ENCODE results near the gene MAPK8. TPM values are rescaled to one million over a fixed set of nuclear protein-coding genes. Genes with fewer than 3 reads are reported as not detected.

MAPK8 gene
- total RNA-seq, 1 donor from 2014 or later, result 47.4 TPM

GRCh38 chr10:48353246-48353645 lies 46.8 kb downstream of the MAPK8 start:
- H3K4me3 ChIP-seq (ENCODE audit: insufficient read depth, low read depth, low read length), result no peak overlapping the region
- H3K79me2 ChIP-seq (ENCODE audit: insufficient read depth, low read length), result peaks cover 59% of the 10 kb centered on the region
- H3K27me3 Mint-ChIP-seq (ENCODE audit: low read depth, unreplicated experiment), result no peaks in the 10 kb centered on the region
- TF ChIP-seq, protein P1, sequence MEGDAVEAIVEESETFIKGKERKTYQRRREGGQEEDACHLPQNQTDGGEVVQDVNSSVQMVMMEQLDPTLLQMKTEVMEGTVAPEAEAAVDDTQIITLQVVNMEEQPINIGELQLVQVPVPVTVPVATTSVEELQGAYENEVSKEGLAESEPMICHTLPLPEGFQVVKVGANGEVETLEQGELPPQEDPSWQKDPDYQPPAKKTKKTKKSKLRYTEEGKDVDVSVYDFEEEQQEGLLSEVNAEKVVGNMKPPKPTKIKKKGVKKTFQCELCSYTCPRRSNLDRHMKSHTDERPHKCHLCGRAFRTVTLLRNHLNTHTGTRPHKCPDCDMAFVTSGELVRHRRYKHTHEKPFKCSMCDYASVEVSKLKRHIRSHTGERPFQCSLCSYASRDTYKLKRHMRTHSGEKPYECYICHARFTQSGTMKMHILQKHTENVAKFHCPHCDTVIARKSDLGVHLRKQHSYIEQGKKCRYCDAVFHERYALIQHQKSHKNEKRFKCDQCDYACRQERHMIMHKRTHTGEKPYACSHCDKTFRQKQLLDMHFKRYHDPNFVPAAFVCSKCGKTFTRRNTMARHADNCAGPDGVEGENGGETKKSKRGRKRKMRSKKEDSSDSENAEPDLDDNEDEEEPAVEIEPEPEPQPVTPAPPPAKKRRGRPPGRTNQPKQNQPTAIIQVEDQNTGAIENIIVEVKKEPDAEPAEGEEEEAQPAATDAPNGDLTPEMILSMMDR (IDR thresholded peaks at IDR 0.05; ENCODE audit: insufficient read depth, low read depth, low read length), result no peak
- no peak for TF ChIP-seq EZH2 (IDR thresholded peaks at IDR 0.05; ENCODE audit: insufficient read depth, low read length)
- no peak overlapping the region for H3K27ac Mint-ChIP-seq (ENCODE audit: unreplicated experiment)
- no peaks in the 10 kb centered on the region for H3K27me3 ChIP-seq (ENCODE audit: insufficient read depth, low read length)
- H3K9me3 Mint-ChIP-seq (ENCODE audit: unreplicated experiment), result peaks cover 11% of the 10 kb centered on the region
- no peaks in the 10 kb centered on the region for H3K4me1 Mint-ChIP-seq (ENCODE audit: low read depth, unreplicated experiment)
- H3K4me2 ChIP-seq (ENCODE audit: low read length), result no peak overlapping the region
- no peaks in the 10 kb centered on the region for H3K36me3 ChIP-seq (ENCODE audit: insufficient read depth, low read length)
- H2AFZ ChIP-seq (ENCODE audit: low read depth, low read length), result no peak overlapping the region
- no peaks in the 10 kb centered on the region for H3K4me1 ChIP-seq (ENCODE audit: insufficient read depth, low read length)
- peaks cover 44% of the 10 kb centered on the region for H4K20me1 ChIP-seq (ENCODE audit: insufficient read depth, low read length)
- FAIRE-seq (no peak), DNase-seq (ENCODE audit: low read depth) (no peak)
- no peak overlapping the region for H3K27ac ChIP-seq (ENCODE audit: low read depth, low read length)
- no peak overlapping the region for H3K9ac ChIP-seq (ENCODE audit: low read length)
- no peak overlapping the region for H3K4me3 Mint-ChIP-seq (ENCODE audit: unreplicated experiment)
- peaks cover 1% of the 10 kb centered on the region for H3K36me3 Mint-ChIP-seq (ENCODE audit: low read depth, unreplicated experiment)
- H3K9me3 ChIP-seq (ENCODE audit: insufficient read depth, low read depth, low read length), result no peaks in the 10 kb centered on the region

GRCh38 chr10:48357631-48358030 lies 51.2 kb downstream of the MAPK8 start:
- H3K9me3 Mint-ChIP-seq (ENCODE audit: unreplicated experiment), result no peaks in the 10 kb centered on the region
- H3K4me1 ChIP-seq (ENCODE audit: insufficient read depth, low read length), result no peaks in the 10 kb centered on the region
- H3K27ac Mint-ChIP-seq (ENCODE audit: unreplicated experiment), result no peak overlapping the region
- peaks cover 88% of the 10 kb centered on the region for H3K79me2 ChIP-seq (ENCODE audit: insufficient read depth, low read length)
- H3K4me3 ChIP-seq (ENCODE audit: insufficient read depth, low read depth, low read length), result no peak overlapping the region
- FAIRE-seq (no peak), DNase-seq (ENCODE audit: low read depth) (no peak)
- no peak for TF ChIP-seq EZH2 (IDR thresholded peaks at IDR 0.05; ENCODE audit: insufficient read depth, low read length)
- TF ChIP-seq, protein P1 (IDR thresholded peaks at IDR 0.05; ENCODE audit: insufficient read depth, low read depth, low read length), result no peak
- H3K36me3 ChIP-seq (ENCODE audit: insufficient read depth, low read length), result no peaks in the 10 kb centered on the region
- no peak overlapping the region for H3K4me2 ChIP-seq (ENCODE audit: low read length)
- H3K9me3 ChIP-seq (ENCODE audit: insufficient read depth, low read depth, low read length), result no peaks in the 10 kb centered on the region
- H3K4me3 Mint-ChIP-seq (ENCODE audit: unreplicated experiment), result no peak overlapping the region
- H3K9ac ChIP-seq (ENCODE audit: low read length), result no peak overlapping the region
- H3K27ac ChIP-seq (ENCODE audit: low read depth, low read length), result no peak overlapping the region
- H3K27me3 ChIP-seq (ENCODE audit: insufficient read depth, low read length), result no peaks in the 10 kb centered on the region
- no peak overlapping the region for H2AFZ ChIP-seq (ENCODE audit: low read depth, low read length)
- H3K4me1 Mint-ChIP-seq (ENCODE audit: low read depth, unreplicated experiment), result peaks cover 2% of the 10 kb centered on the region
- peaks cover 78% of the 10 kb centered on the region for H4K20me1 ChIP-seq (ENCODE audit: insufficient read depth, low read length)
- peaks cover 2% of the 10 kb centered on the region for H3K36me3 Mint-ChIP-seq (ENCODE audit: low read depth, unreplicated experiment)
- H3K27me3 Mint-ChIP-seq (ENCODE audit: low read depth, unreplicated experiment), result no peaks in the 10 kb centered on the region

- FAIRE-seq (no peak), DNase-seq (ENCODE audit: low read depth) (no peak)
- TF ChIP-seq, protein P1 (IDR thresholded peaks at IDR 0.05; ENCODE audit: insufficient read depth, low read depth, low read length), result no peak
- no peak for TF ChIP-seq EZH2 (IDR thresholded peaks at IDR 0.05; ENCODE audit: insufficient read depth, low read length)
- peaks cover 2% of the 10 kb centered on the region for H3K36me3 Mint-ChIP-seq (ENCODE audit: low read depth, unreplicated experiment)
- Histone ChIP-seq H3K9me3 (ENCODE audit: insufficient read depth, low read depth, low read length) (no peaks in the 10 kb centered on the region), H3K4me2 (ENCODE audit: low read length) (no peak overlapping the region), H4K20me1 (ENCODE audit: insufficient read depth, low read length) (peaks cover 76% of the 10 kb centered on the region), H2AFZ (ENCODE audit: low read depth, low read length) (no peak overlapping the region), H3K4me3 (ENCODE audit: insufficient read depth, low read depth, low read length) (no peak overlapping the region), H3K36me3 (ENCODE audit: insufficient read depth, low read length) (no peaks in the 10 kb centered on the region), H3K9ac (ENCODE audit: low read length) (no peak overlapping the region), H3K27me3 (ENCODE audit: insufficient read depth, low read length) (no peaks in the 10 kb centered on the region), H3K27ac (ENCODE audit: low read depth, low read length) (no peak overlapping the region), H3K79me2 (ENCODE audit: insufficient read depth, low read length) (peaks cover 87% of the 10 kb centered on the region), H3K4me1 (ENCODE audit: insufficient read depth, low read length) (no peaks in the 10 kb centered on the region)
- H3K27ac Mint-ChIP-seq (ENCODE audit: unreplicated experiment), result no peak overlapping the region
- no peaks in the 10 kb centered on the region for H3K27me3 Mint-ChIP-seq (ENCODE audit: low read depth, unreplicated experiment)
- no peak overlapping the region for H3K4me3 Mint-ChIP-seq (ENCODE audit: unreplicated experiment)
- H3K9me3 Mint-ChIP-seq (ENCODE audit: unreplicated experiment), result no peaks in the 10 kb centered on the region
- H3K4me1 Mint-ChIP-seq (ENCODE audit: low read depth, unreplicated experiment), result peaks cover 2% of the 10 kb centered on the region
Observed at GRCh38 chr10:48358162-48358561, 51.7 kb downstream of the MAPK8 start.
